ENCODE results near the gene ANKDD1B. TPM values are rescaled to one million over a fixed set of nuclear protein-coding genes. Genes with fewer than 3 reads are reported as not detected.
"Not testable (repeated sequence)": the region's sequence is repeated elsewhere in the genome, so short reads cannot be mapped to it uniquely, and the experiment has no call there.

Gene ANKDD1B
- total RNA-seq, 2 donors from 2014 or later, result 0.33 TPM; not detected in 1

- no peak for DNase-seq (ENCODE audit: low spot score)
- H3K4me1 Mint-ChIP-seq (ENCODE audit: low read depth in 2 of 2), result peaks cover 8 to 11% of the 10 kb centered on the region in 2 donors
- peak overlapping the region; percentile 55 to 84 for H3K27ac Mint-ChIP-seq
- H3K9me3 Mint-ChIP-seq, result no peaks in the 10 kb centered on the region
- peaks cover under 1% of the 10 kb centered on the region for H3K36me3 Mint-ChIP-seq
- ATAC-seq, result no peak
- no peaks in the 10 kb centered on the region for H3K27me3 Mint-ChIP-seq
- peak overlapping the region; percentile 63 for H3K4me3 Mint-ChIP-seq
Measured at GRCh38 chr5:75677607-75678006, 66.4 kb downstream of the ANKDD1B start.

GRCh38 chr5:75678155-75678554 is 66.9 kb downstream of the ANKDD1B start:
- ATAC-seq, result peak; percentile 15 to 71
- Mint-ChIP-seq H3K27me3 (no peaks in the 10 kb centered on the region), H3K4me1 (ENCODE audit: low read depth in 2 of 2) (peaks cover 7 to 9% of the 10 kb centered on the region in 2 donors), H3K27ac (peak overlapping the region; percentile 55 to 84), H3K4me3 (peak overlapping the region; percentile 63), H3K36me3 (no peaks in the 10 kb centered on the region), H3K9me3 (no peaks in the 10 kb centered on the region)
- no peak for DNase-seq (ENCODE audit: low spot score)

GRCh38 chr5:75681125-75681830 is 70.0 kb downstream of the ANKDD1B start:
- Mint-ChIP-seq H3K36me3 (no peaks in the 10 kb centered on the region), H3K27me3 (no peaks in the 10 kb centered on the region), H3K4me1 (ENCODE audit: low read depth in 2 of 2) (peaks cover 7 to 9% of the 10 kb centered on the region in 2 donors), H3K27ac (no peak overlapping the region), H3K9me3 (no peaks in the 10 kb centered on the region), H3K4me3 (no peak overlapping the region)
- DNase-seq (ENCODE audit: low spot score) (no peak), ATAC-seq (no peak)

GRCh38 chr5:75685141-75685540 is 73.9 kb downstream of the ANKDD1B start:
- H3K27ac Mint-ChIP-seq, result no peak overlapping the region
- no peaks in the 10 kb centered on the region for H3K36me3 Mint-ChIP-seq
- no peak overlapping the region for H3K4me3 Mint-ChIP-seq
- H3K4me1 Mint-ChIP-seq (ENCODE audit: low read depth in 2 of 2), result no peaks in the 10 kb centered on the region
- no peaks in the 10 kb centered on the region for H3K27me3 Mint-ChIP-seq
- ATAC-seq, result no peak
- H3K9me3 Mint-ChIP-seq, result no peaks in the 10 kb centered on the region
- no peak for DNase-seq (ENCODE audit: low spot score)

GRCh38 chr5:75686480-75686879 is 75.2 kb downstream of the ANKDD1B start:
- Mint-ChIP-seq H3K27ac (no peak overlapping the region), H3K4me1 (ENCODE audit: low read depth in 2 of 2) (peaks cover 3 to 6% of the 10 kb centered on the region in 2 donors), H3K36me3 (no peaks in the 10 kb centered on the region), H3K27me3 (no peaks in the 10 kb centered on the region), H3K4me3 (no peak overlapping the region), H3K9me3 (no peaks in the 10 kb centered on the region)
- no peak for DNase-seq (ENCODE audit: low spot score)
- ATAC-seq, result no peak

- Mint-ChIP-seq H3K27ac (peak overlapping the region; percentile 15 to 28), H3K27me3 (no peaks in the 10 kb centered on the region), H3K9me3 (no peaks in the 10 kb centered on the region), H3K4me3 (peak overlapping the region; percentile 36), H3K36me3 (peaks cover 5% of the 10 kb centered on the region), H3K4me1 (ENCODE audit: low read depth in 2 of 2) (peaks cover 3 to 6% of the 10 kb centered on the region in 2 donors)
- no peak for DNase-seq (ENCODE audit: low spot score)
- peak; percentile 75 to 81 for ATAC-seq
Measured at GRCh38 chr5:75690669-75691068, 79.4 kb downstream of the ANKDD1B start.

- peaks cover 10 to 11% of the 10 kb centered on the region in 2 donors for H3K4me1 Mint-ChIP-seq (ENCODE audit: low read depth in 2 of 2)
- H3K9me3 Mint-ChIP-seq, result no peaks in the 10 kb centered on the region
- H3K36me3 Mint-ChIP-seq, result peaks cover 15% of the 10 kb centered on the region
- DNase-seq (ENCODE audit: low spot score) (no peak), ATAC-seq (no peak)
- H3K4me3 Mint-ChIP-seq, result no peak overlapping the region
- H3K27ac Mint-ChIP-seq, result no peak overlapping the region
- H3K27me3 Mint-ChIP-seq, result no peaks in the 10 kb centered on the region
Measured at GRCh38 chr5:75694781-75695180, 83.5 kb downstream of the ANKDD1B start.

- not testable (repeated sequence) for H3K27ac Mint-ChIP-seq; H3K4me1 Mint-ChIP-seq (ENCODE audit: low read depth in 2 of 2); H3K4me3 Mint-ChIP-seq; ATAC-seq; H3K27me3 Mint-ChIP-seq; DNase-seq (ENCODE audit: low spot score); H3K9me3 Mint-ChIP-seq
- H3K36me3 Mint-ChIP-seq, result peaks cover 15% of the 10 kb centered on the region
Measured at GRCh38 chr5:75695472-75696351, 84.5 kb downstream of the ANKDD1B start.

GRCh38 chr5:75701856-75702255 is 90.6 kb downstream of the ANKDD1B start:
- Mint-ChIP-seq H3K27me3 (no peaks in the 10 kb centered on the region), H3K27ac (no peak overlapping the region), H3K36me3 (peaks cover 20% of the 10 kb centered on the region), H3K4me3 (no peak overlapping the region), H3K9me3 (no peaks in the 10 kb centered on the region), H3K4me1 (ENCODE audit: low read depth in 2 of 2) (peaks cover 9 to 13% of the 10 kb centered on the region in 2 donors)
- ATAC-seq, result no peak
- DNase-seq (ENCODE audit: low spot score), result no peak

GRCh38 chr5:75706016-75706415 is 94.8 kb downstream of the ANKDD1B start:
- Mint-ChIP-seq H3K4me1 (ENCODE audit: low read depth in 2 of 2) (peaks cover 10 to 16% of the 10 kb centered on the region in 2 donors), H3K27ac (peak overlapping the region; percentile 1 to 78), H3K4me3 (no peak overlapping the region), H3K27me3 (no peaks in the 10 kb centered on the region), H3K9me3 (no peaks in the 10 kb centered on the region), H3K36me3 (peaks cover 10% of the 10 kb centered on the region)
- ATAC-seq (no peak), DNase-seq (ENCODE audit: low spot score) (no peak)

- ATAC-seq (no peak), DNase-seq (ENCODE audit: low spot score) (no peak)
- H3K27ac Mint-ChIP-seq, result no peak overlapping the region
- no peaks in the 10 kb centered on the region for H3K9me3 Mint-ChIP-seq
- peaks cover 10 to 18% of the 10 kb centered on the region in 2 donors for H3K4me1 Mint-ChIP-seq (ENCODE audit: low read depth in 2 of 2)
- no peak overlapping the region for H3K4me3 Mint-ChIP-seq
- peaks cover 9% of the 10 kb centered on the region for H3K36me3 Mint-ChIP-seq
- H3K27me3 Mint-ChIP-seq, result no peaks in the 10 kb centered on the region
Measured at GRCh38 chr5:75706775-75707174, 95.5 kb downstream of the ANKDD1B start.

- Mint-ChIP-seq H3K4me3 (no peak overlapping the region), H3K27ac (no peak overlapping the region), H3K36me3 (no peaks in the 10 kb centered on the region), H3K4me1 (ENCODE audit: low read depth in 2 of 2) (peaks cover 10 to 19% of the 10 kb centered on the region in 2 donors), H3K27me3 (no peaks in the 10 kb centered on the region), H3K9me3 (no peaks in the 10 kb centered on the region)
- no peak for ATAC-seq
- no peak for DNase-seq (ENCODE audit: low spot score)
Measured at GRCh38 chr5:75707911-75708509, 96.8 kb downstream of the ANKDD1B start.

- Mint-ChIP-seq H3K27ac (no peak overlapping the region), H3K36me3 (peaks cover 18% of the 10 kb centered on the region), H3K27me3 (no peaks in the 10 kb centered on the region), H3K4me3 (no peak overlapping the region), H3K4me1 (ENCODE audit: low read depth in 2 of 2) (peaks cover 30 to 34% of the 10 kb centered on the region in 2 donors), H3K9me3 (no peaks in the 10 kb centered on the region)
- no peak for DNase-seq (ENCODE audit: low spot score)
- ATAC-seq, result no peak
Measured at GRCh38 chr5:75710637-75711036, 99.4 kb downstream of the ANKDD1B start.

- DNase-seq (ENCODE audit: low spot score) (no peak), ATAC-seq (no peak)
- Mint-ChIP-seq H3K4me1 (ENCODE audit: low read depth in 2 of 2) (peaks cover 31 to 32% of the 10 kb centered on the region in 2 donors), H3K9me3 (no peaks in the 10 kb centered on the region), H3K36me3 (peaks cover 22% of the 10 kb centered on the region), H3K4me3 (no peak overlapping the region), H3K27me3 (no peaks in the 10 kb centered on the region), H3K27ac (no peak overlapping the region)
Measured at GRCh38 chr5:75711151-75711550, 99.9 kb downstream of the ANKDD1B start.

Data from natural killer cell treated with Interleukin-12 subunit alpha and Interleukin-12 subunit beta and Interleukin-15 and Interleukin-18, amount 100 ng/mL, for 72 hours (primary cell).